ENCODE data around the gene NUP37. TPM values are rescaled to one million over a fixed set of nuclear protein-coding genes. Genes with fewer than 3 reads are reported as not detected.

The NUP37 gene
- total RNA-seq, 1 experiment from 2014 or later: 32.3 TPM

- CTCF ChIA-PET: interaction anchor here (0.9 to 1.4 kb wide), 6 partner anchors 35 to 287 kb away, joined by 3 to 6 read pairs (median 4); no protein-coding TSS in a partner anchor
- H3K36me3 Mint-ChIP-seq (ENCODE audit: insufficient read depth, unreplicated experiment): peaks cover 13% of the 10 kb centered on the region
- peak overlapping the region; percentile 98 for H3K27ac Mint-ChIP-seq (ENCODE audit: low read depth, unreplicated experiment)
- intact Hi-C loops (cut with micrococcal nuclease): loop anchor here (10.0 kb wide), 1 partner anchor 126 kb away; no protein-coding TSS in a partner anchor
- no peaks in the 10 kb centered on the region for H3K9me3 Mint-ChIP-seq (ENCODE audit: unreplicated experiment)
- no TSS peak for BruUV-seq (replicated peaks)
- DNase-seq (ENCODE audit: unreplicated experiment): peak; percentile 9
- no peaks in the 10 kb centered on the region for H3K4me1 Mint-ChIP-seq (ENCODE audit: insufficient read depth, unreplicated experiment)
- H3K4me3 Mint-ChIP-seq (ENCODE audit: unreplicated experiment): peak overlapping the region; percentile 100
- H3K27me3 Mint-ChIP-seq (ENCODE audit: insufficient read depth, unreplicated experiment): no peaks in the 10 kb centered on the region
- POLR2A ChIA-PET: interaction anchor here (0.6 to 1.7 kb wide), 17 partner anchors 10 to 1895 kb away, joined by 3 to 16 read pairs (median 3); partner anchors contain the start of genes ARL1, NUP37 and PARPBP
- TF ChIP-seq, protein P1, sequence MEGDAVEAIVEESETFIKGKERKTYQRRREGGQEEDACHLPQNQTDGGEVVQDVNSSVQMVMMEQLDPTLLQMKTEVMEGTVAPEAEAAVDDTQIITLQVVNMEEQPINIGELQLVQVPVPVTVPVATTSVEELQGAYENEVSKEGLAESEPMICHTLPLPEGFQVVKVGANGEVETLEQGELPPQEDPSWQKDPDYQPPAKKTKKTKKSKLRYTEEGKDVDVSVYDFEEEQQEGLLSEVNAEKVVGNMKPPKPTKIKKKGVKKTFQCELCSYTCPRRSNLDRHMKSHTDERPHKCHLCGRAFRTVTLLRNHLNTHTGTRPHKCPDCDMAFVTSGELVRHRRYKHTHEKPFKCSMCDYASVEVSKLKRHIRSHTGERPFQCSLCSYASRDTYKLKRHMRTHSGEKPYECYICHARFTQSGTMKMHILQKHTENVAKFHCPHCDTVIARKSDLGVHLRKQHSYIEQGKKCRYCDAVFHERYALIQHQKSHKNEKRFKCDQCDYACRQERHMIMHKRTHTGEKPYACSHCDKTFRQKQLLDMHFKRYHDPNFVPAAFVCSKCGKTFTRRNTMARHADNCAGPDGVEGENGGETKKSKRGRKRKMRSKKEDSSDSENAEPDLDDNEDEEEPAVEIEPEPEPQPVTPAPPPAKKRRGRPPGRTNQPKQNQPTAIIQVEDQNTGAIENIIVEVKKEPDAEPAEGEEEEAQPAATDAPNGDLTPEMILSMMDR (IDR thresholded peaks at IDR 0.05; ENCODE audit: unreplicated experiment): no peak
Measured at GRCh38 chr12:102061096-102061559, 58.8 kb downstream of the NUP37 start.

DNA sequence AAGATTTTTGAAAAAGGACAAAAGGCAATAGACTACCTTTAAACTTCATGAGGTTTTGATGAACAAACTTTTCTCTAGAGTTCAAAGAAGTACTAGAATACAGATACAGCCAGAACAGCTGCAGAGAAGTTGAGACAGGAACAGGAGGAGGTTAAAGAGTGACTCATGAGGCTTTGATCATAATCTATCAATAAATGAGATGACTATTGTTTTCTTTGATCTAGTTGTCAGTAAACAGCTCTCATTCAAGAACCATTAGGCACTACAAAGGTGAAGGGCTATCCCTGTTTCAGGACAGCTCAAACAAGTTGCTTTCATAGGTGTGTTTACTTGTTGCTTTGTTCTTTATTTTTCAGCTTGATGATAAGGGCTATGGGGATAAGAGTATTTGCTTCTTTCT, 60.6 kb downstream of the NUP37 start:
- DNase-seq (ENCODE audit: unreplicated experiment): no peak
- Mint-ChIP-seq H3K27me3 (ENCODE audit: insufficient read depth, unreplicated experiment) (no peaks in the 10 kb centered on the region), H3K4me3 (ENCODE audit: unreplicated experiment) (no peak overlapping the region), H3K27ac (ENCODE audit: low read depth, unreplicated experiment) (no peak overlapping the region), H3K9me3 (ENCODE audit: unreplicated experiment) (no peaks in the 10 kb centered on the region), H3K4me1 (ENCODE audit: insufficient read depth, unreplicated experiment) (no peaks in the 10 kb centered on the region), H3K36me3 (ENCODE audit: insufficient read depth, unreplicated experiment) (peaks cover 16% of the 10 kb centered on the region)
- POLR2A ChIA-PET: no interaction called here
- TF ChIP-seq, protein P1 (IDR thresholded peaks at IDR 0.05; ENCODE audit: unreplicated experiment): no peak
- intact Hi-C loops (cut with micrococcal nuclease): no loop called here
- BruUV-seq (replicated peaks): no TSS peak
- CTCF ChIA-PET: interaction anchor here (0.6 kb wide), 3 partner anchors 11 to 131 kb away, joined by 3 to 4 read pairs (median 3); no protein-coding TSS in a partner anchor

DNA sequence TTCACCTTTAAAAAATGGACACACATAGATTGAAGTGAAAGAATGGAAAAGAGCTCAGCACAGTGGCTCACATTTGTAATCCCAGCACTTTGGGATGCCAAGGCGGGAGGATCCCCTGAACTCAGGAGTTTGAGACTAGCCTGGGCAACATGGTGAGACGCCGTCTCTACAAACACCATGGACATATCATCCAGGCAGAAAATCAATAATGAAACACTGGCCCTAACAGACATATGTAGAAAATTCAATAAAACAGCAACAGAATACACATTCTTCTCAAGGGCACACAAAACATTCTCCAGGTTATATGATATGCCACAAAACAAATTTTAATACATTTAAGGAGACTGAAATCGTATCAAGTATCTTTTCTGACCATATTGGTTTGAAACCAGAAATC, 65.6 kb downstream of the NUP37 start:
- H3K36me3 Mint-ChIP-seq (ENCODE audit: insufficient read depth, unreplicated experiment): peaks cover 30% of the 10 kb centered on the region
- no peak overlapping the region for H3K4me3 Mint-ChIP-seq (ENCODE audit: unreplicated experiment)
- intact Hi-C loops (cut with micrococcal nuclease): no loop called here
- ChIA-PET POLR2A (no interaction called here), CTCF (no interaction called here)
- DNase-seq (ENCODE audit: unreplicated experiment): no peak
- H3K9me3 Mint-ChIP-seq (ENCODE audit: unreplicated experiment): no peaks in the 10 kb centered on the region
- no peaks in the 10 kb centered on the region for H3K27me3 Mint-ChIP-seq (ENCODE audit: insufficient read depth, unreplicated experiment)
- no TSS peak for BruUV-seq (replicated peaks)
- H3K4me1 Mint-ChIP-seq (ENCODE audit: insufficient read depth, unreplicated experiment): no peaks in the 10 kb centered on the region
- no peak overlapping the region for H3K27ac Mint-ChIP-seq (ENCODE audit: low read depth, unreplicated experiment)
- TF ChIP-seq, protein P1 (IDR thresholded peaks at IDR 0.05; ENCODE audit: unreplicated experiment): no peak

GRCh38 chr12:102053062-102053349, 66.9 kb downstream of the NUP37 start:
- ChIA-PET POLR2A (no interaction called here), CTCF (interaction anchor here (0.6 to 1.1 kb wide), 2 partner anchors 111 to 687 kb away, joined by 3 to 4 read pairs; no protein-coding TSS in a partner anchor)
- Mint-ChIP-seq H3K4me1 (ENCODE audit: insufficient read depth, unreplicated experiment) (no peaks in the 10 kb centered on the region), H3K36me3 (ENCODE audit: insufficient read depth, unreplicated experiment) (peaks cover 36% of the 10 kb centered on the region), H3K27me3 (ENCODE audit: insufficient read depth, unreplicated experiment) (no peaks in the 10 kb centered on the region), H3K4me3 (ENCODE audit: unreplicated experiment) (no peak overlapping the region), H3K27ac (ENCODE audit: low read depth, unreplicated experiment) (no peak overlapping the region), H3K9me3 (ENCODE audit: unreplicated experiment) (no peaks in the 10 kb centered on the region)
- no TSS peak for BruUV-seq (replicated peaks)
- no peak for DNase-seq (ENCODE audit: unreplicated experiment)
- intact Hi-C loops (cut with micrococcal nuclease): no loop called here
- TF ChIP-seq, protein P1 (IDR thresholded peaks at IDR 0.05; ENCODE audit: unreplicated experiment): no peak
